ENCODE results near the gene ZBTB39.

GRCh38 chr12:56991319-56992246 lies 14.8 kb downstream of the ZBTB39 start:
- TF ChIP-seq CTCF (IDR thresholded peaks at IDR 0.05) (no peak), POLR2A (IDR thresholded peaks at IDR 0.05) (no peak)

Data from thyroid gland (tissue), 4 donors.